Stimulated activated CD8-positive, alpha-beta memory T cell treated with anti-CD3 and anti-CD28 coated beads, Interleukin-7, amount 100 ng/mL, for 24 hours (primary cell): ENCODE measurements around the gene ENTPD8.
"Not testable (repeated sequence)": the region's sequence is repeated elsewhere in the genome, so short reads cannot be mapped to it uniquely, and the experiment has no call there.

ENCODE experiments used
- DNase-seq: peaks from one replicate; pipeline ENCODE4 v3.0.0-alpha.2; 2020; ENCODE audit warnings: low read depth

ENTPD8 gene

GRCh38 chr9:137394866-137395665 lies 46.1 kb downstream of the ENTPD8 start:
- no peak for DNase-seq

GRCh38 chr9:137393176-137394150 lies 47.7 kb downstream of the ENTPD8 start:
- DNase-seq: no peak

- no peak for DNase-seq
Observed at GRCh38 chr9:137392232-137393007, 48.7 kb downstream of the ENTPD8 start.

GRCh38 chr9:137391411-137391754 lies 49.8 kb downstream of the ENTPD8 start:
- DNase-seq: no peak

DNA sequence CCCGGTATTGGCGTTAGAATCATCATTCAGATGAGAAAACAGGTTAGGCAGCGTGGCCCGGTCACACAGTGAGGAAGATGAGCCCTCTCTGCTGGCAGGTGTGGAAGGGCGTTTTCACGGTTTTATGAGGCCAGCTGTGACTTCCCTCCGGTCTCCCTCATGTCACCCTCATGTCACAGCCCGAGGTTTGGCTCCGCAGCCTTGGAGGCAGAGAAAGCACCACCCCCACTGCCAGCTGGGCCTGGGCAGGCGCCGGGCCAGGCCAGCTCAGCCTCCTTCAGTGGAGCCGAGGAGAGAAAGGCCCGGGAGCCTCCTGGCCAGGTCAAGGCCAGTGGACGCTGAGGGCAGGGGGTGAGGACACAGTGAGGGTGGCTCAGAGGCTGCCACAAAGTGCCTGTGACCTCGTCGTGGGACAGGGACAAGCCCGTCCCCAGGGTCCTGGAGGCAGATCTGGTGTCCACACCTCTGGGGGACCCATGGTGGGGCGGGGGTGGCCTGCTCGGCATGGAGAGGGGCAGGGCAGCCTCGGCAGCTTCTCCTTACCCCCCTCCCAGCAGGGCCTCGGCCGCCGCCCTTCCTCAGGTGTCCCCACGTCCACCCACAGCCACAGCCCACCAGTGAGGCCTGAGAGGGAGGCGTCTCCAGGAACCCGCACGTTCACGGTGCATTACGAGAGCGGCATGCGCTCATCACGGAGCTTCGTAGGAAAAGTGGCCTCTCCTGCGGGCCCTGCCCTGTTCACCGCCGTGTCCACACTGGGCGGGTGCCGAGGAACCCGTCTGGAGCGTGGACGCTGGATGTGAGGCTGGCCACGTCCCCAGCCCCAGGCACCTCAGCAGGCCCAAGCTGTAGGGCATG lies 50.4 kb downstream of the ENTPD8 start:
- no peak for DNase-seq

DNA sequence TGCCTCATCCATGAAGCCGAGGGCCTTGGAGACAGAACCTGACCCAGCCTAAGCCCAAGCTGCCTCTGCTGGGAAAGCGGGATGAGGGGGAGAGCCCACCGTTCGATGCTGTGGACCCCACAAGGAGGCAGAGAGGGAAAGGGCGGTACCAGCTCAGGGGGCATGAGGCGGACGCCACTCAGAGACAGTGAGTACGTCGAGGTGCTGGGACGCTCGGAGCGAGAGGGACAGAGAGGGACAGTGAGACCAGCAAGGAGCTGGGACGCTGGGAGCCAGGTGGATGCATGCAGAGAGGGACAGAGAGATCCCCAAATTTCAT lies 51.8 kb downstream of the ENTPD8 start:
- no peak for DNase-seq

DNA sequence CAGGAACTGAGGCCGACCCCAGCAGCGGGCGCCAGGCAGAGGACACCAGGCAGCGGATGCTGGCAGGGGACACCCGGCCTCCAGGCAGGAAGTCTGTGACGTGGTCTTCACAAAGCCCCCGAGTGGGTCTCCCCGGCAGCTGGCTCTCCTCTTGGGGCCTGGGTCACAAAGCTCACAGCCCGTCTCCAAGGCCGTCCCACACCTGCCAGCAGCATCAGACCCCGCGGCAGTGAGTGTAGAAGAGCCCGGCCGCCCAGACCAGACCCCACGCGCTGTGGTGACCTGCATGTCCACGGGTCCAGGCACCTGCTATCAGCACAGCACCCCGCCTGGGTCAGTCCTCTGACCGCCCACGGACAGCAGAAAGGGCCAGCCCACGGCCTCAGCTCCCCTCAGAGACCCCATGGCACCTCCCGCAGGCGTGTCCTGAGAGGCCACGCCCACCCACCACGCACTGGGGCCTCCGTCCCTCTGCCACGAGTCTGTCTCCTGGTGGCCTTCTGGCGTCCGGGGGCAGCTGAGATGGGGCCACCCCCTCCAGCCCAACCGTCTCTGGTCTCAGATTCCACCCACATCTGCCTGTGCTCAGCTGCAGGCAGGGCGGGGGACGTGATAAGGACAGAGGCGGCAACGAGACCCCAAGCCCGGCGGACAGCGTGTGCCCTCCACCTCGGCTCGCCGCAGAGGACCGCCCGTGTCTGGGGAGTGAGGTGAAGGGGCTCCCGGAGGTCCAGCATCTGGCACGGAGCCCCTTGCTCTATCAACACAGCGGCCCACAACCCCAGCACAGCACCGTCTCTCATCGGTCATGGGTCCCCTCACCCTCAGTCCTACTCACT lies 52.3 kb downstream of the ENTPD8 start:
- no peak for DNase-seq

- DNase-seq: no peak
Observed at GRCh38 chr9:137387891-137388560, 53.1 kb downstream of the ENTPD8 start.

GRCh38 chr9:137387114-137387890 lies 53.9 kb downstream of the ENTPD8 start:
- no peak for DNase-seq

DNA sequence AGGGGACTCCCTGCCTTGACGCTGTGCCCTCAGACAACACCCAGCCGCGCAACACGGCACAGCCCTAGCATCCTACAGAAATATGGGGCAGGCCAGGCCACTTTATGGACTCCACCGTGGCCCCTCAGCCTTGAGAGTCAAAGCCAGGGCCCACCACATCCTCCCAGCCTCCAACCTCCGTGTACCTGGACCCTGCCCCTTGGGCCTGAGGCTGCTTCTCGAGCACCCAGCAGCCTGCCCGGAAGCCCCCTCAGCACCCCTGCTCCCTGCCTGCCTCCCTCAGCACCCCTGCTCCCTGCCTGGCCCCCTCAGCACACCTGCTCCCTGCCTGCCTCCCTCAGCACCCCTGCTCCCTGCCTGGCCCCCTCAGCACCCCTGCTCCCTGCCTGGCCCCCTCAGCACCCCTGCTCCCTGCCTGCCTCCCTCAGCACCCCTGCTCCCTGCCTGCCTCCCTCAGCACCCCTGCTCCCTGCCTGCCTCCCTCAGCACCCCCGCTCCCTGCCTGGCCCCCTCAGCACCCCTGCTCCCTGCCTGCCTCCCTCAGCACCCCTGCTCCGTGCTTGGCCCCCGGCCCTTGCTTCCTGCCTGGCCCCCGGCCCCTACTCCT lies 54.5 kb downstream of the ENTPD8 start:
- not testable (repeated sequence) for DNase-seq

GRCh38 chr9:137385061-137385655 lies 56.0 kb downstream of the ENTPD8 start:
- no peak for DNase-seq
